ENCODE results near the gene ATP1B2. TPM values are rescaled to one million over a fixed set of nuclear protein-coding genes. Genes with fewer than 3 reads are reported as not detected.

Gene ATP1B2
- total RNA-seq, 1 donor from 2014 or later: 1.3 TPM

DNA sequence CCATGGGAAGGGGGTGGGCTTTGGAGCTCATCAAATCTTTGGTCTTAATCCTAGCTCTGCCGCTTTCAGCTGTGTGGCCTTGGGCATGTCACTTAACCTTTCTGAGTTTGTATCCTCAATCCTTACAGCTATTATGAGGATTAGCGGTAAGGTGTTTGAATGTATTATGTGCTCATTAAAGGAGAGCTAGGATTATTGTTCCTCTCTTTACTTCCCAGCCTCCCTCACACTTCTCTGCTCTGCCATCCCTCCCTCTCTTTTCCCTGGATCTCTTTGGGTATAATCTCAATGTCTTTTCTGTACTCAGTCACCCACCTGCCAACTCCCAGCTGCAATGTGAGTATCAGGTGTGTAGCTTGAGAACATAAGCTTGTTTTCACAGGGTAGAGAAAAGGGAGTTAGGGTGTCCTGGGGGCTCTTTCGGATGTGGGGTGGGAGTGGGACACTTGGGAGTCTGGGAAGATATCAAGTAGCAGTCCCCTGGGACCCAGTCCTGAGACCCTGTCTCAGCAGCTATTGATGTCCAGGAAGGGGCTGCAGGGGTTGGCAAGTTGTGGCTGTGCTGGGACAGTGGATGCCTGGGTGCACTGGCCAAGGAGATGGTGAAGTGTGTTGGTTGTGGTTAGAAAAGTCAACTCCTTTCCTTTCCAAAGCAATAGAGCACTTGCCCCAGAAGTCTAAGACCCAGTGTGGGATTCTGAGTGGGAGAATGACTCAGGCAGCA lies 56.1 kb downstream of the ATP1B2 start:
- ATAC-seq (no peak), DNase-seq (ENCODE audit: low spot score) (no peak)

Other genes with a start within 250 kb of the ATP1B2 start
- gene TMEM256, start 246.8 kb upstream of the ATP1B2 start, total RNA-seq: 80.1 TPM
- gene NLGN2, start 243.1 kb upstream of the ATP1B2 start, total RNA-seq: 3.9 TPM
- not detected for gene SPEM1, start 230.6 kb upstream of the ATP1B2 start, total RNA-seq
- gene SPEM2, start 225.3 kb upstream of the ATP1B2 start, total RNA-seq: not detected
- gene SPEM3, start 222.1 kb upstream of the ATP1B2 start, total RNA-seq: not detected
- 4.0 TPM for gene TMEM102, start 215.5 kb upstream of the ATP1B2 start, total RNA-seq
- 0.86 TPM for gene FGF11, start 211.4 kb upstream of the ATP1B2 start, total RNA-seq
- 10.9 TPM for gene CHRNB1, start 205.9 kb upstream of the ATP1B2 start, total RNA-seq
- gene ZBTB4, start 171.3 kb upstream of the ATP1B2 start, total RNA-seq: 7.9 TPM
- not detected for gene SLC35G6, start 169.5 kb upstream of the ATP1B2 start, total RNA-seq
- gene POLR2A, start 166.6 kb upstream of the ATP1B2 start, total RNA-seq: 55.9 TPM
- 9.3 TPM for gene TNFSF12, start 101.9 kb upstream of the ATP1B2 start, total RNA-seq
- gene TNFSF13, start 92.2 kb upstream of the ATP1B2 start, total RNA-seq: 5.9 TPM
- gene SENP3, start 89.0 kb upstream of the ATP1B2 start, total RNA-seq: 14.1 TPM
- gene CD68, start 71.3 kb upstream of the ATP1B2 start, total RNA-seq: 44.2 TPM
- 49.4 TPM for gene MPDU1, start 67.1 kb upstream of the ATP1B2 start, total RNA-seq
- gene SOX15, start 60.8 kb upstream of the ATP1B2 start, total RNA-seq: 0.20 TPM
- 19.0 TPM for gene FXR2, start 36.0 kb upstream of the ATP1B2 start, total RNA-seq
- 100 TPM for gene SAT2, start 23.1 kb upstream of the ATP1B2 start, total RNA-seq
- gene SHBG, start 20.8 kb upstream of the ATP1B2 start, total RNA-seq: 4.6 TPM
- 13.6 TPM for gene TP53, start 36.6 kb downstream of the ATP1B2 start, total RNA-seq
- 4.9 TPM for gene WRAP53, start 37.6 kb downstream of the ATP1B2 start, total RNA-seq
- gene EFNB3, start 54.3 kb downstream of the ATP1B2 start, total RNA-seq: 0.63 TPM
- gene DNAH2, start 66.8 kb downstream of the ATP1B2 start, total RNA-seq: 0.15 TPM
- gene KDM6B, start 183.3 kb downstream of the ATP1B2 start, total RNA-seq: 18.1 TPM
- gene TMEM88, start 204.1 kb downstream of the ATP1B2 start, total RNA-seq: 1.3 TPM
- gene NAA38, start 206.6 kb downstream of the ATP1B2 start, total RNA-seq: 33.5 TPM
- 12.4 TPM for gene CYB5D1, start 207.1 kb downstream of the ATP1B2 start, total RNA-seq
- 5.7 TPM for gene CHD3, start 237.9 kb downstream of the ATP1B2 start, total RNA-seq